Muscle of arm (tissue), 12 donors: ENCODE data around the gene BSPRY. TPM values are rescaled to one million over a fixed set of nuclear protein-coding genes. Genes with fewer than 3 reads are reported as not detected.
"Not testable (repeated sequence)": the region's sequence is repeated elsewhere in the genome, so short reads cannot be mapped to it uniquely, and the experiment has no call there.

Source experiments
- DNase-seq: peaks from one replicate; pipeline ENCODE4 v3.0.0-alpha.2; 2013
- polyA plus RNA-seq, 12 donors: library from polyadenylated mRNA; unstranded; fragments of 120-200 nt; gene quantifications; one replicate each; pipeline ENCODE4 v1.2.1, GENCODE V29; 2013; ENCODE audit not compliant: insufficient read length in 12 of 12

Gene BSPRY
- polyA plus RNA-seq, 12 donors: 0.17 to 2.7 (median 0.50) TPM; not detected in 2

DNA sequence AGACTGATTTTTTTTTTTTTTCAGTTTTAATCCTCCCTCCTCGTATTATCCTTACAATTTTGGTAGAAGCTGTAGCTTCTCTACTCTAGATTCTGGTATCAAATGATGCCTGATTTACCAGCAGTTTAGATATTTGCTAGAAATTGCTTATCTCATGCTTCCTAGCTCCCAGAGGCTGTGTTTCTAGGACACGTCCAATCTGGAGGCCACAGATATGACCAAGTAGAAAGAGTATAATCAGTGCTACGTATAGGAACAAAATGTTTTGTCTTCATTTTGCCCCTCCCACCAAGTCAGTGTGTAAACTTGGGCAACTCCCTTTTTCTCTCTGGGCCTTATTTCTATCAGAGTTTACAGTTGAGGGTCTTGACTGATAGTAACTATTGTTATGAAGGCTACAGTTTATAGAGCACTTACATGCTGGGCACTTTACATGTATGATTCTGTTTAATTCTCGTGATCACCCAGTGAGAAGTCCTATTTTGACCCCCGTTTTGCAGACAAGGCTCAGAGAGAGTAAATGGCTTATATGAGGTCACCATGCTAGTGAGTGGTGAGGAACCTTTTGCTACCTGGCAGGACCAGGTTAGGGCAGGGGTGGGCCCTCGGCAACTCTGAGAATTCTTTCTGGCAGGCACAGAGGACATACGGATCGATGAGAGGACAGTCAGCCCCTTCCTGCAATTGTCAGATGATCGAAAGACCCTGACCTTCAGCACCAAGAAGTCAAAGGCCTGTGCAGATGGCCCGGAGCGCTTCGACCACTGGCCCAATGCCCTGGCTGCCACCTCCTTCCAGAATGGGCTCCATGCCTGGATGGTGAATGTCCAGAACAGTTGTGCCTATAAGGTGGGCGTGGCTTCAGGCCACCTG is 19.9 kb downstream of the BSPRY start:
- no peak for DNase-seq

DNA sequence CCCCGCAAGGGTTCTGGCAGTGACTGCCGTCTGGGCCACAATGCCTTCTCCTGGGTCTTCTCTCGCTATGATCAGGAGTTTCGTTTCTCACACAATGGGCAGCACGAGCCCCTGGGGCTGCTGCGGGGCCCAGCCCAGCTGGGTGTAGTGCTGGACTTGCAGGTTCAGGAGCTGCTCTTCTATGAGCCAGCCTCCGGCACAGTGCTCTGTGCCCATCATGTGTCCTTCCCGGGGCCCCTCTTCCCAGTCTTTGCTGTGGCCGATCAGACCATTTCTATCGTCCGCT is 20.5 kb downstream of the BSPRY start:
- no peak for DNase-seq

DNA sequence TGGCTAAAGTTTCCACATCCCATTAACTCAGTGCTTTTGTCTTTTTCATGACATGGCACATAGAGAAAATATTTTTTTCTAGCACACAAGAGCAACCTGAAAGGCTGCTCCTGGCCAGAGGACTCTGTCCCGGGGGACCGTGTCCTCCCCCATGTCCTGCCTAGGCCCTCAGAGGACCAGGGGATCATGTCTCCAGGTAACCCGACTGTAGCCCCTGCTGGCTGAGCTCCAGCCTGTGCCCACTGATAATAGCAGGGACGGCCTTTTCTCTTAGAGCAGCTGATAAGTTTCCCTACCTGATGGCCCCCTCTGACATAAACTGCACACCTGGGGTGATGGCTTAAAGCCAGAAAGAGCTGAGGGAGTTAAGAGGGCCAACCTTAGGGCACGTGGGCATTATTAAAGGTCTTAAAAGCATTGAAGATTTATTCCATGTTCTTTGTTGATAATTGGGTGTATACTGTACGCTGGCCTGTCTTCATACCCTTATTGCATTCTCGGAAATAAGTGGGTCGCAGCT is 21.5 kb downstream of the BSPRY start:
- DNase-seq: no peak

DNA sequence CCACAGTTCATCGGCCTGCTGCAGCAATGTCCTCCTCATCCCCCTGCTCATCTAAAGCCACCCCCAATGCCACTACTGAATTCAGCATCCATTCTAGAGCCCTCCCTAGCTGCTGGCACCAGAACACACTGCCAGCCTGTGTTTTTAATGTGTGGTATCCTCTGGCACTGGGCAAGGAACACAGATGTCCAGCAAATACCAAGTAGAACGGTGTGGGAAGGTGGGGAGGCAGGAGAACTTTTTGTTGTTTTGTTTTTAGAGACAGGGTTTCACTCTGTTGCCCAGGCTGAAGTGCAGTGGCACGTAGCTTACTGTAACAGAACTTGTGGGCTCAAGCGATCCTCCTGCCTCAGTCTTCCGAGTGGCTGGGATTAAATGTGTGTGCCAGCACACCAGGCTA is 22.7 kb downstream of the BSPRY start:
- no peak for DNase-seq

DNA sequence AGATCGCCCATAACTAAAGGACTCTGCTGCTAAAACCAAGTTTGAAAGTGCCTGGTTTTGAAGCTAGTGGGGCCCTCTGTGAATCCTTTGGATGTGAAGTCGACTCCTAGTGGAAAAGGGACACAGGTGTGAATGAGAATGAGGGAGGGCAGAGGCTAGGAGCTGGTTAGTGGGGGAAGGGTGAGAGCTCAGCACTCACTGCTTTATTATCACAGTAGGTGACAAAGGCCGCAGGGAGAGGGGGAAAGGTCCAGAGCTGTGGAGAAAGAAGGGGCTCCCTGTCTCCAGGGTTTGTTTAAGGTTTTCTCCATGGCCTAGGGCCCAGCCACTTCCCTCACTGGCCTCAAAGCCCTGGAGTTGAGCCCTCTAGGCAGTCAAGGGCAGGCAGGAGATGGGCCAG is 23.9 kb downstream of the BSPRY start:
- no peak for DNase-seq

DNA sequence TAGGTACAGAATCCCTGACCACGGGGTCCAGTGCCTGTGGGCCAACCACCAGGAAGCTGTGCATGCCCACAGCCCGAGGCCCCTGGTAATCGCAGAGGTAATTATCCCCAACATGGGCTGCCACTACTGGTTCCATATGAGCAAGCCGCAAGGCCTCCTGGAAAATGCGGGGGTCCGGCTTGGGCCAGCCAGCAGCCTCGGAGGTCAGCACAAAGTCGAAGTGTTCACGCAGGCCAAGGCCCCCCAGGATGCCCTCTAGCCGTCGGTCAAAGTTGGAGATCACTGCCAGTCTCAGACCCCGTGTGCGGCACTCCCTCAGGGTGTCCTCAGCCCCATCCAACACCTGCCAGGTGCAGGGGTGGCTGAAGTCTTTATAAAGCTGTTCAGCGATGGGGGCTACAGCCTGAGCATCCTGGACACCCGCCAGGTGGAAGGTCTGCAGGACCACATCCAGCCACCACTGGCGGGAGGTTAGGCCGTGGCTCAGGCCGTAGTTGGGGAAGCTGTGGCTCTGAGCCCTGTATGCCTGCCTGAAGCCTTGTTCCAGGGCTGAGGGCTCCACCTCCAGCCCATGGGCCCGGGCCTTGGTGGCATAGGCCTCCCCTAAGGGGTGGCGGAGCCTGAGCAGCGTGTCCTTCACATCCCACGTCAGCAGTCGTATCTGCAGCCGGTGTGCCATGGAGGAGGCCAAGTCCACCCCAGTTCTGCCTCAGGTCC is 24.5 kb downstream of the BSPRY start:
- DNase-seq: no peak

DNA sequence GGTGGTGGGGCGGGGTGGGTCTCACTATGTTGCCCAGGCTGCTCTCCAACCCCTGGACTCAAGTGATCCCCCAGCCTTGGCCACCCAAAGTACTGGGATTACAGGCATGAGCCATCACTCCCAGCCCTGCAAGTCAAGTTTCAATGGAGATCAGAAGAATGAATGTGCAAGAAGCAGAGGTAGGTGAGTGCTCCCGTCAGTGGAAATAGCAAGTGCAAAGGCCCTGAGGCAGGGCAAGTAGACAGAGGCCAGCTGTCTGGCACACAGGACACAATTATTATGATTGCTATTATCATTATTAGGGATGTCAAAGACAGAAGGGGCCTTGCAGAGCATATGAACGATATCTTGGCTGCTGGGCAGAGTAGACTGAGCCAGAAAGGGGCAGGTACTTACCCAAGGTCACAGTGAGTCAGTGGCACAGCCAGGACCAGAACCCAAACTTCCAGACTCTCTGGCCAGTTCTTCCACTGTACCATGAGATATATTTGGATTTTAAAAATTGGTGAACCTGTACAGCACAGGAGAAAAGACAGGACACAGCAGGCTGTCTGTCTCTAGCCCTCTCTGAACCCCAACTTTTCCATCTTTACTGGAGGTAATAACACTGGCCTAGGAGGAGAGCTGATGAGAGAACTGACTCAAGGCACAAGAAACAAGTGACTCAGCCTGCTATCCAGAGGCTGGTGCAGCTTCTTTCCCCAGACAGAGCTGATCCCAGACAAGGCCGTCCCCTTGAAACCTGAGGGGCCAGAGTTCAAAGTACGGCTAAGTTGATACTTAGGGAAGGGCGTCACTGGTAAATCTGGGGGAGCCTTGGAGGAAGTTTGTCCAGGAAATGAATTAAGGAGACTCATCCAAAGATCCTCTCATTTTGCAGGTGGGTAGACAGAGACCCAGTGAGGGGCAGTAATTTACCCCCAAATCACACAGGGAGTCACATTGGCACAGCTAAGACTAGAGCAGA is 26.0 kb downstream of the BSPRY start:
- no peak for DNase-seq

DNA sequence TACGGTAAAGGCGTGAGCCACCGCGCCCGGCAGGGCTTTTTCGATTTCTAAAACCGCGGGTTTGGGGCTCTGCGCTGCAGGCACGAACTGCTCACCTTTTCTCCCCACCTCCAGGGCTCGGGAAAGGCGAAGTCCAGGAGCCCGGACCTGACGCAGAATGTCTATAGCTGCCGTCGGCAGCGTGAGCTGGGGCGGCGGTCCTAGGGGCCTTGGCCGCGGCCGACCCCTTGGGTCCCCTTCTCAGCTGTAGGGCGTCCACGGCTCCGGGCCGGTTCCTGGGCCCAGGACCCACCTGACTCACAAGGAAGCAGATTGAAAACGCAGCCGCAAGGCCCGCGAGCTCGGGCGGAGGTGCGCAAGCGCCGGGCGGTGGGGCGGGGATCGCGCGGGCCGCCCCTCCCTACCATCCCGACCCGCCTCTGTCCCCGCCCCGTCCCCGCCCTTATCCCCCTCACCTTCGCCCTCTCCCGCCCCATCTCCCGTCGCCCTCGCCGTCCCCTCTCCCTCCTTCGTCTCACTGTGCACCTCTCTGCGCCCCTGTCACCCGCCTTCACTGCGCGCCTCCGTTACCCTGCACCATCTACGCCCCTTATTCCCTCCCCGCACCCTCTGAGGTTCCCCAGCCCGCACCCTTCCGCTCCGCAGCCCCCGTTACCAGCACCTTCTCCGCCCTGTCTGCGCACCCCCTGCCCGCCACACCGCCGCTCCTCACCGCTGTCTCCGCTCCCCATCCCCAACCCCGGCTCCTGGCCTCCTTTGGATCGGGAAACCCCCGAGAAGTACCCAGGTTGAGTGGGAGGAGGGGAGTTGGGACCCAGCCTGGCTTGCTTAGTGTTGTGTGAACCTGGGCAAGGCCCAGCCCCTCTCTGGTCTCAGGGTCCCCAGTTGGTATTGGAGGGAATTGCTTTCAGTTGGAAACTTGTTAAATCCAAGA is 27.6 kb downstream of the BSPRY start, which contains the start of gene HDHD3:
HDHD3 (minus strand) TSS at position 353 of the 934 bp plus-strand sequence. CDS start 2,632 bp downstream, outside the sequence.
- peak; percentile 51 for DNase-seq

DNA sequence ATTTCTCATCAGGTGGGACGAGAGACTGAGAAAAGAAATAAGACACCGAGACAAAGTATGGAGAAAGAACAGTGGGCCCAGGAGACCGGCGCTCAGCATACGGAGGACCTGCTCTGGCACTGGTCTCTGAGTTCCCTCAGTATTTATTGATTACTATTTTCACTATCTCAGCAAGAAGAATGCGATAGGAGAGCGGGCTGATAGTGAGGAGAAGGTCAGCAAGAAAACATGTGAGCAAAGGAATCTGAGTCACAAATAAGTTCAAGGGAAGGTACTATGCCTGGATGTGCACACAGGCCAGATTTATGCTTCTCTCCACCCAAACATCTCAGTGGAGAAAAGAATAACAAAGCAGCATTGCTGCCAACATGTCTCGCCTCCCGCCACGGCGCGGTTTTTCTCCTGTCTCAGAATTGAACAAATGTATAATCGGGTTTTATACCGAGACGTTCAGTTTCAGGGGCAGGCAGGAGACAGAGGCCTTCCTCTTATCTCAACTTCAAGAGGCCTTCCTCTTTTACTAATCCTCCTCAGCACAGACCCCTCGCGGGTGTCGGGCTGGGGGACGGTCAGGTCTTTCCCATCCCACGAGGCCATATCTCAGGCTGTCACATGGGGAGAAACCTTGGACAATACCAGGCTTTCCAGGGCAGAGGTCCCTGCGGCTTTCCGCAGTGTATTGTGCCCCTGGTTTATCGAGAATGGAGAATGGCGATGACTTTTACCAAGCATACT is 29.9 kb downstream of the BSPRY start:
- DNase-seq: not testable (repeated sequence)

DNA sequence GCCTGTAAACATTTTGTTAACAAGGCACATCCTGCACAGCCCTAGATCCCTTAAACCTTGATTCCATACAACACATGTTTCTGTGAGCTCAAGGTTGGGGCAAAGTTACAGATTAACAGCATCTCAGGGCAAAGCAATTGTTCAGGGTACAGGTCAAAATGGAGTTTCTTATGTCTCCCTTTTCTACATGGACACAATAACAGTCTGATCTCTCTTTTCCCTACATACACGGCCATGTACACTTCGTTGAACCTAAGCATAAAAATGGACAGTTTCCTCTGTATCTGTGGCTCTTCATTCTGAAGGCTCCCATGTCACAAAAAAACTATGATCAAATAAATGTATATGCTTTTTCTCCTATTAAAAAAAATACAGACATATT is 30.5 kb downstream of the BSPRY start:
- not testable (repeated sequence) for DNase-seq

DNA sequence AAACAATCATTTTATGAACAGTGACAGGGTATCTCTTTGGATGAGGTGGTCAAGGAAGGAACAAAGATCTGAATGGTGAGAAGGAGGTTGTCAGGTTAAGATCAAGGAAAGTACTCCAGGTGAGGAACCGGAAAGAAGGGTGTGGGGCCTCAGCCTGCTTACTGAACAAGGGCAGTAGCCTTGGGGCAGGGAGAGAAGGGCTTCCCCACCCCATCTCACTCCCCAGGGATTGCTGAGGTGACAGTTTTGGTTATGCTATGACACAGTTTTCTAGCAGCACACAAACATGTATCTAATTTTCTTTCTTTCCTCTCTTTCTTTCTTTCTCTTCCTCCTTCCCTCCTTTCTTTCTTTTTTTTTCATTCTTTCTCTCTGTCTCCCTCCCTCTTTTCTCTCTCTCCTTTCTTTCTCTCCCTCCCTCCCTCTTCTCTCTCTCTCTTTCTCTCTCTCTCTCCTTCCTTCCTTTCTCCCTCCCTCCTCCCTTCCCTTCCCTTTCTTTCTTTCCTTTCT is 31.6 kb downstream of the BSPRY start:
- no peak for DNase-seq

DNA sequence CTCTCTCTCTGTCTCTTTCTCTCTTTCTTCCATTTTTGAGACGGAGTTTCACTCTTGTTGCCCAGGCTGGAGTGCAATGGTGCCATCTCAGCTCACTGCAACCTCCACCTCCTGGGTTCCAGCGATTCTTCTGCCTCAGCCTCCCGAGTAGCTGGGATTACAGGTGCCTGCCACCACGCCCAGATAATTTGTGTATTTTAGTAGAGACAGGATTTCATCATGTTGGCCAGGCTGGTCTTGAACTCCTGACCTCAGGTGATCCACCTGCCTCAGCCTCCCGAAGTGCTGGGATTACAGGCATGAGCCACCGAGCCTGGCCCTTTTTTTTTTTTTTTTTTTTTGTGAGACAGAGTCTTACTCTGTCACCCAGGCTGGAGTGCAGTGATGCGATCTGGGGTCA is 32.1 kb downstream of the BSPRY start:
- not testable (repeated sequence) for DNase-seq

DNA sequence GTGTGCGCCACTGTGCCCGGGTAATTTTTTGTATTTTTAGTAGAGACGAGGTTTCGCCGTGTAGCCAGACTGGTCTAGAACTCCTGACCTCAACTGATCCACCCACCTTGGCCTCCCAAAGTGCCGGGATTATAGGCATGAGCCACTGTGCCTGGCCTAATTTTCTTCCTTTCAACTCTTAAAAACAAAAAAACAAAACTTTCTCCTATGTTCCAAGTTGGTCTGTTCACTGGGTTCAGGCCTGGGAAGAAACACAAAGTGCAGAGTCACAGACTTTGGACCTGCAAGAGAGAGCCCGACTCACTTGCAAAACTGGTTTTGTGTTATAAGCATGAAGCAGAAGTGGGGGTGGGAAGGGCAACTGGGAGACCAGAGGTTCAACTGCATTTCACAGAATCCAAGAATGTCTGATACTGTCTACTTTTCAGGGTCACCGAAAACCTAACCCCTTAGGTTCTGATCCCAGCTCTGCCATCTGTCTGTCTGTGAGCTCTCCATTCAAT is 32.6 kb downstream of the BSPRY start:
- no peak for DNase-seq

DNA sequence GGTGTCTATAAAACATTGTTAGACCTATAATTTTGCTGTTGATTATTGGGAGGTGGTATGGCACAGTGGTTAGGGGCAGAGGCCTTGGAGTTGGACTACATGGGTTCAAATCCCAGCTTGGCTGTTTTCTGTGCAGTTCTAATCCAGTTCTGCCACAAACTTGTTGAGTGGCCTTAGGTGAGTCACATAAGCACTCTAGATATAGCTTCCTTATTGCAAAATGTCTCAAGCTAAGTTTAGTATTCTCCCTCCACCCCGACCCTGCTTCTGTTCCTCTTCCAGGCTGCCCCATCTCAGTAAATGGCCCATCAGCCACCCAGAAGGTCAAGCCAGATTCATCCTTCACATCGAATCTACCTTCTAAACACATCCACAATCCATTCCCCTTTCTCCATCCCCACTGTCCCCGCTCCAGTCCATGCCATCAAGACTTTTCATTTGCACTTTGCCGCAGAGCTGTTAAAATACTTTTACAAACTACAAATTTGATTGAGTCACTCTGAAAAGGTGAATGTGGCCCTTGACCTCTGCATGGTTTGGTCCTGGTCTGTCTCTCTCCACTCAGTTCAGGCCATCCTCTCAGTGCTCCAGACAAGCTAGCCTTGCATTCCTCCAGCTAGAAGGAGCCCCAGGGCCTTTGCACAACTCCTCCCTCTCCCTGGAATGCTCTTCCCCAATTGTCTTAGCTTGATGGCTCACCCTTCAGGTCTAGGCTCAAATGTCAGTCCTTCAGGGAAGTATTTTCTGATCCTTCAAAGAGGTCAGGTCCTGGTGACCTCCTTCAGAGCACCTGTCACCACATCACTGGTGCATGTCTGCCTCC is 37.4 kb downstream of the BSPRY start:
- no peak for DNase-seq

DNA sequence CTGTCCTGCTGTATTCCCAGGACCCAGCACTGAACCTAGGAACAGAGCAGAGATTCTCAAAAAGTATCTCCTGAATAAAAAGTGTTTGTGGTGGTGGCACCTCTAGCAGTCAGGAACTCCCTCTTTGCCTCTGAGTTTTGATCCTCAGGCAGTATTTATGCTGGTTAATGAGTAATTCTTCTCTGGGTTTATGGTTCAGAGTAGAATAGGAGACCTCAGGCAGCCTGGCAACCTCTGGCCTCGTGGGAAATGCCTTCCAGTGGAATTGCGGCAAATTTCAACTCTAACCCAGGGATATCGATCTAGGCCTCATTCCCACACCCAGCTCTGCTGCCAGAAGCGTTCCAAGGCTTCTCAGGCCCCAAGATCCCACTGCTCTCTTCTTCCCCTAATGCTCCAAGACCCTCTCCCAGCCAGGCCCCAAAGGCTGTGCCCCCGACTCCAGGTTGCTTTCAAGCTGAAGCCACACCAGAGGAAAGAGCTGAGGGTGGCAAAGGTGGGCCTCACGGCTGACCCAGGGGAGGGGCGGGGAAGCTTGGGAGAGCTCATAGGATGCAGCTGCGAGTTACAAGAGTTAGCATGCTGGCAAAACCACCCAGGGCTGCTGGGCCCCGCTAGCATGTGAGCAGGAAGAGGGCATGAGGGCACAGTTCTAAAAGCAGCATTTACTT is 38.4 kb downstream of the BSPRY start:
- no peak for DNase-seq

DNA sequence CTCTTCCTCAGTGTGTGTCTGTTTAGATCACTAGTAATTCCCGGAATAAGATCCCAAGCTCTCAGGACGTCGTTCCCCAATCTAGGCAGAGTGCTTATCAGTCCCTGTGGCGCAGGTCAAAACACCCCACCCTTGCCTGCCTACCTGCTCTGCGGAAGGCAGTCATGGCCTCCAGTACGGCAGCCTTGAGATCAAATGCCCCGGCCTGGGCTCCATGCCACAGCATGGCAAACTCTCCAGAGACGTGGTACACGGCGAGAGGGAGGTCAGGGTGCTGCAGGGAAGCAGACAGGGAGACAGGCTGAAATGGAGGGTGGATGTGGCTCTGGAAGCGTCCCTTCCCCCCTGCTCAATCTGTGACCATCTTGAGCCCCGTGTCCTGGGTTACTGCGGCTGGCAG is 39.5 kb downstream of the BSPRY start:
- no peak for DNase-seq

DNA sequence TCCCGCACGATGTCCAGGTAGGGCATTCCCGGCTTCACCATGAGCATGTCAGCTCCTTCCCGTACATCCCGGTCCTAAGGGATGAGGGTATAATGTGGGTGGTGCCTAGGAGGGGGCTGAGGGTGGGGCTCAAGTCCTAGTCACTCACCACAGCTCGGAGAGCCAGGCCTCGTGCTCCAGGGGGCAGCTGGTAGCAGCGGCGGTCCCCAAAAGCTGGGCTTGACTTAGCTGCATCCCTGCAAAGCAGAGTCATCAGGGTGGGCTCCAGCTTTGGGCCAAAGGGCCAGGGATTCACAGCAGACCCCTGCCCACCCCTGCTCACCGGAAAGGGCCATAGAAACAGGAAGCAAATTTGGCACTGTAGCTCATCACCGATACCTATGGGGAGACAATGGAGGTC is 40.1 kb downstream of the BSPRY start:
- no peak for DNase-seq
